ENCODE results near the gene XYLT1.

- TF ChIP-seq POLR2AphosphoS5 (IDR thresholded peaks at IDR 0.05; ENCODE audit: insufficient read depth in 1 of 2, low read depth in 1 of 2) (no peak), CTCF (IDR thresholded peaks at IDR 0.05) (no peak)
Measured at GRCh38 chr16:17424771-17425170, 46.0 kb downstream of the XYLT1 start.

Data from vagina (tissue), 2 donors.